ENCODE data around the gene MIER2. TPM values are rescaled to one million over a fixed set of nuclear protein-coding genes. Genes with fewer than 3 reads are reported as not detected.

Gene MIER2
- total RNA-seq, 2 donors from 2014 or later, result 17.3 to 19.1 TPM

GRCh38 chr19:379796-380195 lies 35.2 kb upstream of the MIER2 start:
- intact Hi-C loops (cut with DNase I), result loop anchor here (10.0 kb wide), 1 partner anchor 95 kb away; a partner anchor contains a TSS
- no peak overlapping the region for H3K9ac ChIP-seq (ENCODE audit: low read depth in 2 of 2, low read length in 2 of 2)
- no peak overlapping the region for H3K4me3 ChIP-seq
- no peaks in the 10 kb centered on the region for H3K9me3 ChIP-seq
- DNase-seq, result no peak
- no peak overlapping the region for H3K27ac ChIP-seq
- peaks cover 12% of the 10 kb centered on the region for H3K27me3 ChIP-seq
- H3K36me3 ChIP-seq, result no peaks in the 10 kb centered on the region
- H3K4me1 ChIP-seq, result no peaks in the 10 kb centered on the region
- TF ChIP-seq CTCF (IDR thresholded peaks at IDR 0.05), result no peak

- Histone ChIP-seq H3K27me3 (peaks cover 3% of the 10 kb centered on the region), H3K4me1 (no peaks in the 10 kb centered on the region)
Observed at GRCh38 chr19:378706-379105, 34.1 kb upstream of the MIER2 start.

DNA sequence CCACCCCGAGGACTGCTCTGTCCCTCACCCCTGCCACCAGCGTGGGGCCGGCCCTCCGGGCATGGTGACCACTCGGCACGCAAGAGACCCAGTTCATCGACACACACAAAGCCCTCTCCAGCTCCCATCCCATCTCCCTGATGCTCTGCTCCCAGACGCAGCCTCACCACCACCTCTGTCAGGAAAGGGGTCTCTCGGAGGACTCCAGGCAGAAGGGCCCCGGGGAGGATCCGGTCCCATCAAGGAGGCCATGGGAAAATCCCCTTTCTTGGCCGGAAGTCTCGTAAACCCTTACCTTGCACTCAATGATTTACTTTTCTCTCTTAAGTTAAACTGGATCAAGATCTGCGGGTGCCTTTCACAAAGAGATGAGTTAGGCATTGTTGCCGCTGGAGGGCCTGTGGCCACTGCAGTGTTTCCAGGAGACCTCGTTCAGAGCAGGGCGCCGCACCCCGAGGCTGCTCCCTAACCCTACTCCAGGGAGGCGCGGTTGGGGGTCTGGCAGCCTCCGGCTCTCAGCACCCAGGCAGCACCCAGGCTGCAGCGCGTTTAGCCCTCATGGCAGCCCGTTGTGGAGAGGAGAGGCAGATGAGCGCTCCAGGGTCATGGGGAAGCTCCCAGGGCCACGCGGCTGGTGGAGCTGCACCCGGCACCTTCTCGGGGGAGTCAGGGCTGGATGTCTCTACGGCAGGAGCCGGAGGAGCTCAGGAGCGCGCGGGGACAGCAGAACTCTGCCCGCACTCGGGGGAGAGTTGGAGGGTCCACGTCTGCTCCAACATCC lies 33.4 kb upstream of the MIER2 start:
- Histone ChIP-seq H3K4me1 (no peaks in the 10 kb centered on the region), H3K27me3 (no peaks in the 10 kb centered on the region), H3K27ac (no peak overlapping the region), H3K4me3 (no peak overlapping the region), H3K36me3 (no peaks in the 10 kb centered on the region), H3K9ac (ENCODE audit: low read depth in 2 of 2, low read length in 2 of 2) (no peak overlapping the region), H3K9me3 (no peaks in the 10 kb centered on the region)
- no peak for DNase-seq
- no peak for TF ChIP-seq CTCF (IDR thresholded peaks at IDR 0.05)
- intact Hi-C loops (cut with DNase I), result no loop called here

More at GRCh38 chr19:378706-379105, 34.1 kb upstream of the MIER2 start:
- Histone ChIP-seq H3K27ac (no peak overlapping the region), H3K9me3 (no peaks in the 10 kb centered on the region), H3K9ac (ENCODE audit: low read depth in 2 of 2, low read length in 2 of 2) (no peak overlapping the region), H3K36me3 (no peaks in the 10 kb centered on the region), H3K4me3 (no peak overlapping the region)
- no peak for DNase-seq
- intact Hi-C loops (cut with DNase I), result no loop called here
- no peak for TF ChIP-seq CTCF (IDR thresholded peaks at IDR 0.05)

- Histone ChIP-seq H3K36me3 (no peaks in the 10 kb centered on the region), H3K4me3 (no peak overlapping the region), H3K4me1 (no peaks in the 10 kb centered on the region), H3K27ac (no peak overlapping the region), H3K9me3 (no peaks in the 10 kb centered on the region), H3K27me3 (no peaks in the 10 kb centered on the region), H3K9ac (ENCODE audit: low read depth in 2 of 2, low read length in 2 of 2) (no peak overlapping the region)
- no peak for DNase-seq
- intact Hi-C loops (cut with DNase I), result no loop called here
- TF ChIP-seq CTCF (IDR thresholded peaks at IDR 0.05), result no peak
Observed at GRCh38 chr19:376111-376470, 31.5 kb upstream of the MIER2 start.

GRCh38 chr19:375395-376110 lies 31.0 kb upstream of the MIER2 start:
- no peak overlapping the region for H3K27ac ChIP-seq
- no peak for DNase-seq
- H3K36me3 ChIP-seq, result no peaks in the 10 kb centered on the region
- no peaks in the 10 kb centered on the region for H3K4me1 ChIP-seq
- intact Hi-C loops (cut with DNase I), result no loop called here
- no peaks in the 10 kb centered on the region for H3K9me3 ChIP-seq
- H3K9ac ChIP-seq (ENCODE audit: low read depth in 2 of 2, low read length in 2 of 2), result no peak overlapping the region
- no peak overlapping the region for H3K4me3 ChIP-seq
- no peaks in the 10 kb centered on the region for H3K27me3 ChIP-seq
- TF ChIP-seq CTCF (IDR thresholded peaks at IDR 0.05), result no peak
